ENCODE data around the gene RBBP8NL. TPM values are rescaled to one million over a fixed set of nuclear protein-coding genes. Genes with fewer than 3 reads are reported as not detected.
A peak's percentile ranks its signal among the peaks of the same experiment; 100 is the strongest.

The RBBP8NL gene
- total RNA-seq, 1 donor: not detected

GRCh38 chr20:62367136-62367632 lies 60.2 kb downstream of the RBBP8NL start, which contains the start of gene LAMA5:
Gene LAMA5 (minus strand): TSS chr20:62367312. CDS start chr20:62367245, 67 bp downstream.
- H3K9me3 ChIP-seq (ENCODE audit: low read depth, low read length): no peaks in the 10 kb centered on the region
- H3K27me3 ChIP-seq (ENCODE audit: insufficient read depth, low read length): peaks cover 25% of the 10 kb centered on the region
- H3K4me3 ChIP-seq (ENCODE audit: low read length): peak within 1 kb of the TSS; percentile 30
- peaks cover 9% of the 10 kb centered on the region for H3K4me1 ChIP-seq (ENCODE audit: insufficient read depth, low read length)

- H3K9me3 ChIP-seq (ENCODE audit: low read depth, low read length): no peaks in the 10 kb centered on the region
- H3K4me3 ChIP-seq (ENCODE audit: low read length): peak overlapping the region; percentile 30
- H3K4me1 ChIP-seq (ENCODE audit: insufficient read depth, low read length): peaks cover 9% of the 10 kb centered on the region
- H3K27me3 ChIP-seq (ENCODE audit: insufficient read depth, low read length): peaks cover 25% of the 10 kb centered on the region
Observed at GRCh38 chr20:62366370-62367135, 60.8 kb downstream of the RBBP8NL start.

DNA sequence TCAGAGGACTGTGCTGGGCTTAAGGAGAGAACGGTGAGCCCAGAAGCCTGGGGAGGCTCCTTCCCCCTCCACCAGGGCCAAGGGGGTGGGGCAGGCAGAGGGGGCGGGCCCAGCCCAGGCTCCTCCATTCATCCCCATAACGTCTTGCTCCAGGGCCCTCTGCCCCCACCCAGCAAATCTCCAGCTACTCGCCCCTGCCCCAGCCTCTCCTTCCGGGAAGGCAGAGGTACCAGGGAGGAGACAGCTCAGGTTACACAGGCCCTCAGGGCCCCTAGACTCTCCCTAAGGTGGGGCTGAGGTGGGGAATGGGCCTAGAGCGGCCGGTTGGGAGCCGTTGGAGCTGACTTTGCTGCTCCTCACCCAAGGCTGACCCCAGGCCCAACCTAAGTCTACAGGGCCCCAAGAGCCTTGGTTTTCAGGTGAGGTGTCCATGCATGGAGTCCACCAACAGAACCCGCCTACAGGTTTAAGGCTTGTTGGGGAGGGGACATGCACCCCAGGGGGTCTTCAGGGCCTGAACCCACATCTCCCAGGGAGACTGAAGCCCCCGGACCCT lies 61.4 kb downstream of the RBBP8NL start:
- H3K9me3 ChIP-seq (ENCODE audit: low read depth, low read length): no peaks in the 10 kb centered on the region
- peaks cover 9% of the 10 kb centered on the region for H3K4me1 ChIP-seq (ENCODE audit: insufficient read depth, low read length)
- no peak overlapping the region for H3K4me3 ChIP-seq (ENCODE audit: low read length)
- H3K27me3 ChIP-seq (ENCODE audit: insufficient read depth, low read length): peaks cover 25% of the 10 kb centered on the region

GRCh38 chr20:62364911-62365736 lies 62.2 kb downstream of the RBBP8NL start:
- H3K4me1 ChIP-seq (ENCODE audit: insufficient read depth, low read length): peaks cover 9% of the 10 kb centered on the region
- no peaks in the 10 kb centered on the region for H3K9me3 ChIP-seq (ENCODE audit: low read depth, low read length)
- no peak overlapping the region for H3K4me3 ChIP-seq (ENCODE audit: low read length)
- peaks cover 25% of the 10 kb centered on the region for H3K27me3 ChIP-seq (ENCODE audit: insufficient read depth, low read length)

- H3K9me3 ChIP-seq (ENCODE audit: low read depth, low read length): no peaks in the 10 kb centered on the region
- peaks cover 22% of the 10 kb centered on the region for H3K27me3 ChIP-seq (ENCODE audit: insufficient read depth, low read length)
- no peak overlapping the region for H3K4me3 ChIP-seq (ENCODE audit: low read length)
- H3K4me1 ChIP-seq (ENCODE audit: insufficient read depth, low read length): peaks cover 9% of the 10 kb centered on the region
Observed at GRCh38 chr20:62363920-62364851, 63.2 kb downstream of the RBBP8NL start.

GRCh38 chr20:62362991-62363919 lies 64.1 kb downstream of the RBBP8NL start:
- Histone ChIP-seq H3K4me1 (ENCODE audit: insufficient read depth, low read length) (peaks cover 9% of the 10 kb centered on the region), H3K27me3 (ENCODE audit: insufficient read depth, low read length) (peaks cover 18% of the 10 kb centered on the region), H3K9me3 (ENCODE audit: low read depth, low read length) (no peaks in the 10 kb centered on the region), H3K4me3 (ENCODE audit: low read length) (no peak overlapping the region)

- peaks cover 12% of the 10 kb centered on the region for H3K27me3 ChIP-seq (ENCODE audit: insufficient read depth, low read length)
- H3K4me3 ChIP-seq (ENCODE audit: low read length): no peak overlapping the region
- H3K9me3 ChIP-seq (ENCODE audit: low read depth, low read length): no peaks in the 10 kb centered on the region
- peaks cover 2% of the 10 kb centered on the region for H3K4me1 ChIP-seq (ENCODE audit: insufficient read depth, low read length)
Observed at GRCh38 chr20:62362590-62362940, 64.8 kb downstream of the RBBP8NL start.

DNA sequence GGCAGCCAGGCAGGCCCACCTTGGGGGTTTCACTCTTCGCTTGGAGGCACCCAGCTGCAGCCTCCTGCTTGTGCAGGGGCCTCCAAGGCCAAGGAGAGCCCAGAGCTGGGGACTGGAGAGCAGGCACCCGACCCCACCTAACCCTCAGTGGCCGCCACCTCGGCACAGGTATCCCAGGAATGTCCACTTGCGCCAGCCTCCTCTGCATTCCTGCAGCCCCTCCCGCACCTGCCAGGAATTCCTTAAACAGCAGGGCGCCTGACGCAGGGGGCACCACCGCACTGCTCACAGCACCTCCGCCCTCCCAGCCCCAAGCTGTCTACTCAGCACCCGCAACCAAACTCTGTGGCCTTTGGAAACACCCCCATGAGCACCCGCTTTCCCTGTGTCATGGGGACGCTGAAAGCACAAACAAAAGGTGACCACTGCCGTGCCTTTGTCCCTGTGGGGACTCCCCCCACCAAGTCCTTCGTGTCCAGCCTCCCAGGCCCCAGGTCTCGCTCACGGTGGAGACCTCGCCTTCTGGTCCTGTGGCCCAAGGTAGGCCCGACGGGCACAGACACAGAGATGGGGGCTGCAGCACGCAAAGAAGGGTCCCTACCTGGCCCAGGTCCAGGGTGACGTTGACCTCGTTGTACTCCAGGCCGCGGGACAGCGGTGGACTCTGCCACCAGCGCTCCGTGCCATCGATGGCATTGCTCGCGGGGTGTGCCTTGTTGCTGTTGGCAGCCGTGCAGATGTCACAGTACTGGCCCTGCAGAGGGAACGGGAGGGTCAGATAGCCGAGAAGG lies 65.3 kb downstream of the RBBP8NL start:
- no peaks in the 10 kb centered on the region for H3K4me1 ChIP-seq (ENCODE audit: insufficient read depth, low read length)
- no peak overlapping the region for H3K4me3 ChIP-seq (ENCODE audit: low read length)
- no peaks in the 10 kb centered on the region for H3K9me3 ChIP-seq (ENCODE audit: low read depth, low read length)
- H3K27me3 ChIP-seq (ENCODE audit: insufficient read depth, low read length): peaks cover 11% of the 10 kb centered on the region

DNA sequence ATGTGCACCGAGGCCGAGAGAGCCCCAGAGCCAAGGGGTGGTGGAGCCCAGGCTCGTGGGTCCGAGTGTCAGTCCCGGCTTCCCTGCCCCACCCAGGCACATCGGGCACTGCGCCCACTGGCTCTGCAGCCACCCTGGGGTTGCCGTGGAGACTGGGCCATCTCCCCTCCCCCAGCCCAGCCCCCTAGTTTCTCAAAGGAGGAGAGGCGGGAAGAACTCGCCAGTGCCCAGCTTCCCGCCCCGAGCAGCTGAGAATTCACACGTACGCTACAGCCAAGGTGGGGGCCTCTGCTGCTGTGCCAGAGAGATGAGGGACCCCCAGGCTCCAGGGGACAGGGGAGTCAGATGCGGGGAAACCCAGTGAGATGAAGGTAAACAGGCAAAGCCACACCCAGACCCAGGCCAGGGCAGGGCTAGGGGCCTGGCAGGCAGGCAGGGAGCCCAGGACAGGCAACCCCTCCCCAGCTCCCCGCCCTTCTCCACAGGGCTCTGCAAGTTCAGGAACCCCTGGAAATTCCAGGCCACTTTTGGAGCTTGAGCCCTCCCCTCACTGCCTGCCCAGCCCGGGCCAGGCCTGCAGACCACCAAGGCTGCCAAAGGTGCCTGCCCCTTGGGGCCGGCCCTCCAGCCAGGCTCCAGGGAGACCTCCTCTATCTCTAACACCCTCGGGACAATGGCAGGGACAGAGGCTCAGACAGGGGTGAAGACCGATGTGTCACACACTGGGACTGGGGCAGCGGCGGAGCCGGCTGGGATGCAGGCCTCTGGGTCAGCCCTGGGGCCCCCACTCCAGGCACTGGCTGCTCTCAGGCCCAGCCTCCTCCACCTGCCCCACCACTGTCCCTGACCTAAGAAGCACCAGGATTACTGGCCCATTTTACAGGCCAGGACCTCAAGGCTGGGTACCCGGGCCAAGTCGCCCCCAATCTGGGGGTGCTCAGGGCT lies 66.2 kb downstream of the RBBP8NL start:
- Histone ChIP-seq H3K4me1 (ENCODE audit: insufficient read depth, low read length) (no peaks in the 10 kb centered on the region), H3K27me3 (ENCODE audit: insufficient read depth, low read length) (peaks cover 8% of the 10 kb centered on the region), H3K4me3 (ENCODE audit: low read length) (no peak overlapping the region), H3K9me3 (ENCODE audit: low read depth, low read length) (no peaks in the 10 kb centered on the region)
